ENCODE measurements around the gene SCGB3A1.

SCGB3A1 gene

GRCh38 chr5:180628827-180629750, 37.8 kb upstream of the SCGB3A1 start:
- Histone ChIP-seq H3K27ac (ENCODE audit: low read depth, low read length) (no peak overlapping the region), H2BK12ac (ENCODE audit: low read length) (no peak overlapping the region), H3K79me2 (ENCODE audit: control insufficient read depth, insufficient read depth, low read length, poor library complexity) (no peaks in the 10 kb centered on the region), H3K9ac (ENCODE audit: low read length) (no peak overlapping the region), H2BK120ac (ENCODE audit: insufficient read depth, low read length, poor library complexity) (no peak overlapping the region), H3K23ac (ENCODE audit: low read length) (no peak overlapping the region), H4K8ac (ENCODE audit: low read depth, low read length) (no peak overlapping the region), H2BK5ac (ENCODE audit: low read depth, low read length, poor library complexity) (no peak overlapping the region), H3K4me1 (ENCODE audit: control insufficient read depth in 1 of 2, insufficient read depth in 2 of 2, low read length in 2 of 2) (no peaks in the 10 kb centered on the region), H3K9me3 (ENCODE audit: insufficient read depth, low read depth, low read length) (peaks cover 4% of the 10 kb centered on the region), H4K12ac (ENCODE audit: low read depth, low read length) (no peak overlapping the region), H3K14ac (ENCODE audit: low read length) (no peak overlapping the region), H3K4ac (ENCODE audit: low read depth, low read length) (no peak overlapping the region), H2AK5ac (ENCODE audit: low read length) (no peak overlapping the region), H3K4me3 (ENCODE audit: low read depth, low read length) (no peak overlapping the region), H3K79me1 (ENCODE audit: low read length) (no peaks in the 10 kb centered on the region), H2AFZ (ENCODE audit: insufficient read depth, low read length, poor library complexity) (no peak overlapping the region), H3K27me3 (ENCODE audit: insufficient read depth, low read length) (no peaks in the 10 kb centered on the region), H3K36me3 (ENCODE audit: control insufficient read depth in 1 of 2, insufficient read depth in 2 of 2, low read length in 2 of 2) (no peaks in the 10 kb centered on the region), H4K91ac (ENCODE audit: low read depth, low read length) (no peak overlapping the region), H3K18ac (ENCODE audit: low read length) (no peak overlapping the region), H3K4me2 (ENCODE audit: low read length) (no peak overlapping the region)
- no CpG with 5 or more reads among the region's 44 CpGs for WGBS (ENCODE audit: extremely low coverage, insufficient coverage, insufficient read length)
- DNase-seq, result no peak

GRCh38 chr5:180628211-180628610, 36.9 kb upstream of the SCGB3A1 start:
- Histone ChIP-seq H3K4me2 (ENCODE audit: low read length) (no peak overlapping the region), H4K8ac (ENCODE audit: low read depth, low read length) (no peak overlapping the region), H4K91ac (ENCODE audit: low read depth, low read length) (no peak overlapping the region), H2BK12ac (ENCODE audit: low read length) (no peak overlapping the region), H4K12ac (ENCODE audit: low read depth, low read length) (no peak overlapping the region), H3K27ac (ENCODE audit: low read depth, low read length) (no peak overlapping the region), H3K14ac (ENCODE audit: low read length) (no peak overlapping the region), H2AFZ (ENCODE audit: insufficient read depth, low read length, poor library complexity) (no peak overlapping the region), H3K23ac (ENCODE audit: low read length) (no peak overlapping the region), H3K27me3 (ENCODE audit: insufficient read depth, low read length) (no peaks in the 10 kb centered on the region), H3K4me3 (ENCODE audit: low read depth, low read length) (no peak overlapping the region), H2BK5ac (ENCODE audit: low read depth, low read length, poor library complexity) (no peak overlapping the region), H3K9ac (ENCODE audit: low read length) (no peak overlapping the region), H3K4ac (ENCODE audit: low read depth, low read length) (no peak overlapping the region), H3K9me3 (ENCODE audit: insufficient read depth, low read depth, low read length) (peaks cover 4% of the 10 kb centered on the region), H2AK5ac (ENCODE audit: low read length) (no peak overlapping the region), H3K79me1 (ENCODE audit: low read length) (no peaks in the 10 kb centered on the region), H3K36me3 (ENCODE audit: control insufficient read depth in 1 of 2, insufficient read depth in 2 of 2, low read length in 2 of 2) (no peaks in the 10 kb centered on the region), H3K79me2 (ENCODE audit: control insufficient read depth, insufficient read depth, low read length, poor library complexity) (no peaks in the 10 kb centered on the region), H2BK120ac (ENCODE audit: insufficient read depth, low read length, poor library complexity) (no peak overlapping the region), H3K4me1 (ENCODE audit: control insufficient read depth in 1 of 2, insufficient read depth in 2 of 2, low read length in 2 of 2) (no peaks in the 10 kb centered on the region), H3K18ac (ENCODE audit: low read length) (no peak overlapping the region)
- WGBS (ENCODE audit: extremely low coverage, insufficient coverage, insufficient read length), result no CpG with 5 or more reads among the region's 14 CpGs
- DNase-seq, result no peak

GRCh38 chr5:180627386-180628120, 36.3 kb upstream of the SCGB3A1 start:
- H4K12ac ChIP-seq (ENCODE audit: low read depth, low read length), result no peak overlapping the region
- H3K27me3 ChIP-seq (ENCODE audit: insufficient read depth, low read length), result no peaks in the 10 kb centered on the region
- no peak overlapping the region for H3K18ac ChIP-seq (ENCODE audit: low read length)
- no peak overlapping the region for H3K4me3 ChIP-seq (ENCODE audit: low read depth, low read length)
- H4K91ac ChIP-seq (ENCODE audit: low read depth, low read length), result no peak overlapping the region
- no peak overlapping the region for H2BK5ac ChIP-seq (ENCODE audit: low read depth, low read length, poor library complexity)
- no peak overlapping the region for H3K4me2 ChIP-seq (ENCODE audit: low read length)
- H3K9ac ChIP-seq (ENCODE audit: low read length), result no peak overlapping the region
- no peak overlapping the region for H2AFZ ChIP-seq (ENCODE audit: insufficient read depth, low read length, poor library complexity)
- no peaks in the 10 kb centered on the region for H3K4me1 ChIP-seq (ENCODE audit: control insufficient read depth in 1 of 2, insufficient read depth in 2 of 2, low read length in 2 of 2)
- no peaks in the 10 kb centered on the region for H3K79me1 ChIP-seq (ENCODE audit: low read length)
- no peak overlapping the region for H4K8ac ChIP-seq (ENCODE audit: low read depth, low read length)
- H3K79me2 ChIP-seq (ENCODE audit: control insufficient read depth, insufficient read depth, low read length, poor library complexity), result no peaks in the 10 kb centered on the region
- H2BK120ac ChIP-seq (ENCODE audit: insufficient read depth, low read length, poor library complexity), result no peak overlapping the region
- H2BK12ac ChIP-seq (ENCODE audit: low read length), result no peak overlapping the region
- H3K27ac ChIP-seq (ENCODE audit: low read depth, low read length), result no peak overlapping the region
- H3K9me3 ChIP-seq (ENCODE audit: insufficient read depth, low read depth, low read length), result peaks cover 4% of the 10 kb centered on the region
- H3K23ac ChIP-seq (ENCODE audit: low read length), result no peak overlapping the region
- H3K36me3 ChIP-seq (ENCODE audit: control insufficient read depth in 1 of 2, insufficient read depth in 2 of 2, low read length in 2 of 2), result no peaks in the 10 kb centered on the region
- no peak overlapping the region for H3K14ac ChIP-seq (ENCODE audit: low read length)
- no CpG with 5 or more reads among the region's 12 CpGs for WGBS (ENCODE audit: extremely low coverage, insufficient coverage, insufficient read length)
- H2AK5ac ChIP-seq (ENCODE audit: low read length), result no peak overlapping the region
- H3K4ac ChIP-seq (ENCODE audit: low read depth, low read length), result no peak overlapping the region
- DNase-seq, result no peak

- H3K36me3 ChIP-seq (ENCODE audit: control insufficient read depth in 1 of 2, insufficient read depth in 2 of 2, low read length in 2 of 2), result no peaks in the 10 kb centered on the region
- no peak overlapping the region for H3K4ac ChIP-seq (ENCODE audit: low read depth, low read length)
- H3K14ac ChIP-seq (ENCODE audit: low read length), result no peak overlapping the region
- no peak overlapping the region for H3K27ac ChIP-seq (ENCODE audit: low read depth, low read length)
- no peak overlapping the region for H2BK5ac ChIP-seq (ENCODE audit: low read depth, low read length, poor library complexity)
- H3K4me2 ChIP-seq (ENCODE audit: low read length), result no peak overlapping the region
- no CpG with 5 or more reads among the region's 15 CpGs for WGBS (ENCODE audit: extremely low coverage, insufficient coverage, insufficient read length)
- no peak overlapping the region for H3K23ac ChIP-seq (ENCODE audit: low read length)
- no peak overlapping the region for H4K8ac ChIP-seq (ENCODE audit: low read depth, low read length)
- H3K79me1 ChIP-seq (ENCODE audit: low read length), result no peaks in the 10 kb centered on the region
- no peak overlapping the region for H3K9ac ChIP-seq (ENCODE audit: low read length)
- H3K4me3 ChIP-seq (ENCODE audit: low read depth, low read length), result no peak overlapping the region
- H3K79me2 ChIP-seq (ENCODE audit: control insufficient read depth, insufficient read depth, low read length, poor library complexity), result no peaks in the 10 kb centered on the region
- H3K18ac ChIP-seq (ENCODE audit: low read length), result no peak overlapping the region
- H2AFZ ChIP-seq (ENCODE audit: insufficient read depth, low read length, poor library complexity), result no peak overlapping the region
- DNase-seq, result no peak
- no peak overlapping the region for H2AK5ac ChIP-seq (ENCODE audit: low read length)
- no peak overlapping the region for H2BK12ac ChIP-seq (ENCODE audit: low read length)
- H3K4me1 ChIP-seq (ENCODE audit: control insufficient read depth in 1 of 2, insufficient read depth in 2 of 2, low read length in 2 of 2), result no peaks in the 10 kb centered on the region
- H4K91ac ChIP-seq (ENCODE audit: low read depth, low read length), result no peak overlapping the region
- no peak overlapping the region for H2BK120ac ChIP-seq (ENCODE audit: insufficient read depth, low read length, poor library complexity)
- H3K9me3 ChIP-seq (ENCODE audit: insufficient read depth, low read depth, low read length), result peaks cover 4% of the 10 kb centered on the region
- H4K12ac ChIP-seq (ENCODE audit: low read depth, low read length), result no peak overlapping the region
- H3K27me3 ChIP-seq (ENCODE audit: insufficient read depth, low read length), result no peaks in the 10 kb centered on the region
Measured at GRCh38 chr5:180626661-180627385, 35.5 kb upstream of the SCGB3A1 start.
